SK-N-MC (cell line): ENCODE measurements around the gene JUND.

Source experiments
- DNase-seq: peaks from one replicate; pipeline ENCODE4 v3.0.0-alpha.2; 2011; ENCODE audit warnings: low read depth, low spot score
- H3K27ac ChIP-seq: fragments of 200-600 bp; sonication (generic); 2 replicates; pipeline ENCODE4 v1.5.1; 2016; ENCODE audit warnings: mixed run types
- H3K36me3 ChIP-seq: fragments of 200-600 bp; sonication (generic); 2 replicates; pipeline ENCODE4 v1.6.1; 2017; ENCODE audit warnings: antibody characterized with exemption, low read length, mixed read lengths; ENCODE audit not compliant: insufficient read depth
- H3K4me3 ChIP-seq: fragments of 200-600 bp; sonication (generic); 2 replicates; pipeline ENCODE4 v1.5.1; 2016
- H3K9ac ChIP-seq: fragments of 200-600 bp; sonication (generic); 2 replicates; pipeline ENCODE4 v1.8.0; 2017; ENCODE audit warnings: mixed run types, mixed read lengths; ENCODE audit not compliant: insufficient read length
- H3K9me3 ChIP-seq: fragments of 200-600 bp; sonication (generic); 2 replicates; pipeline ENCODE4 v1.6.1; 2017; ENCODE audit warnings: low read depth, mild to moderate bottlenecking, antibody characterized with exemption, low read length, moderate library complexity, mixed read lengths
- EZH2 ChIP-seq: fragments of 200-600 bp; sonication (generic); IDR thresholded peaks from one replicate; pipeline ENCODE4 v1.6.1; 2017; ENCODE audit warnings: antibody characterized with exemption
- FOXP2 ChIP-seq: optimal IDR thresholded peaks from 2 replicates; pipeline ENCODE3; 2011; ENCODE audit warnings: mild to moderate bottlenecking, moderate library complexity; ENCODE audit not compliant: insufficient read depth; ENCODE audit errors: extremely low read length, control extremely low read depth
- POLR2AphosphoS5 ChIP-seq: IDR thresholded peaks from 2 replicates; pipeline ENCODE4 v1.6.1; 2012; ENCODE audit warnings: mild to moderate bottlenecking, low read depth, low read length, borderline replicate concordance

The JUND gene

GRCh38 chr19:18287836-18288772 lies 6.7 kb upstream of the JUND start:
- DNase-seq, result no peak
- no peak overlapping the region for H3K9ac ChIP-seq
- no peak for TF ChIP-seq FOXP2
- no peak for TF ChIP-seq POLR2AphosphoS5
- no peak for TF ChIP-seq EZH2
- H3K9me3 ChIP-seq, result no peaks in the 10 kb centered on the region
- no peak overlapping the region for H3K4me3 ChIP-seq
- peak overlapping the region; percentile 1; the same call in 1 of the 2 replicates for H3K27ac ChIP-seq
- no peaks in the 10 kb centered on the region for H3K36me3 ChIP-seq

DNA sequence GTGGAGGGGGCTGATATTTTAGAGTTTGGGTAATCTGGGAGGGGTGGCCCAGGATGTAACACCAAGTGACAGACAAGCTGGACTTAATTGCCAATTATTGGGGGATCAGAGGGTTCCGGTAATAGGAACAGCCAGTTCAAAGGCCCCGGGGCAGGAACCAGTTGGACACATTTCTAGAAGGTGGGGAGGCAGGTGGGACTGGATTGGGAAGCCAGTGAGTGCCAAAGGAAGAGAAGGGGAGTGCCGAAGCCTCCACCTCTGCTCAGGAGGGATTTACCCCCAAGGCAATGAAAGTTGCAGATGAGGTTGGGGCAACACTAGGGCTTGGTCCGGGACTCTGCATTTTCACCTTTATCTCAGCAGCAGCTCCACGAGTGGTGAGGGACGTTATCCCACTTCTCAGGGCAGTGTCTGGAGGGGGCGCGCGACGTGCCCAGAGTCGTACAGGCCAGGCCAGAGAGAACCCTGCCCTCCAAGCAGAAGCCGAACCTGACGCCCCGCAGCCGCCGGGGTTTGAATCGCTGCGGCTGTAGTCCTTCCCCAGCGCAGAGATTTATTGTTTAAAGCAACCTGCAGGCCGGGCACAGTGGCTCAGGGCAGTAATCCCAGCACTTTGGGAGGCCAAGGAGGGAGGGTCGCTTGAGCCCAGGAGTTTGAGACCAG lies 5.7 kb upstream of the JUND start:
- Histone ChIP-seq H3K36me3 (no peaks in the 10 kb centered on the region), H3K9me3 (no peaks in the 10 kb centered on the region), H3K4me3 (no peak overlapping the region), H3K27ac (peak overlapping the region; percentile 1; the same call in 1 of the 2 replicates), H3K9ac (no peak overlapping the region)
- TF ChIP-seq POLR2AphosphoS5 (no peak), EZH2 (no peak), FOXP2 (no peak)
- DNase-seq, result no peak

GRCh38 chr19:18284712-18285360 lies 3.4 kb upstream of the JUND start:
- DNase-seq, result no peak
- Histone ChIP-seq H3K9me3 (no peaks in the 10 kb centered on the region), H3K4me3 (no peak overlapping the region), H3K9ac (no peak overlapping the region), H3K36me3 (no peaks in the 10 kb centered on the region), H3K27ac (peak overlapping the region; percentile 72)
- TF ChIP-seq EZH2 (no peak), POLR2AphosphoS5 (no peak), FOXP2 (no peak)

DNA sequence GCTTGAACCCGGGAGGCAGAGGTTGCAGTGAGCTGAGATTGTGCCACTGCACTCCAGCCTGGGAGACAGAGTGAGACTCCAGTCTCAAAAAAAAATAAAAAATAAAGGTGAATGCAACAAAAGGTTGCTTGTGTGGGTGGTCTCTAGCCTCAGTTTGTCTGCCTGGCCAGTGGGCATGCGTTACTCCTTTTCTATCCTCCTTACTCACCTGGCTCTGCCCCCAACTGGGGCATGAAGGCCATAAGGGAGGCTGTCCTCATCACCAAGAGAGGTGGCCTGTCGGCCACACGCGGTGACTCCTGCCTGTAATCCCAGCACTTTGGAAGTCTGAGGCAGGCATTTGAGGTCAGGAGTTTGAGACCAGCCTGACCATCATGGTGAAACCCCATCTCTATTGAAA lies 1.9 kb upstream of the JUND start:
- no peak overlapping the region for H3K27ac ChIP-seq
- TF ChIP-seq EZH2, result no peak
- peaks cover 8% of the 10 kb centered on the region for H3K36me3 ChIP-seq
- no peak overlapping the region for H3K9ac ChIP-seq
- H3K4me3 ChIP-seq, result no peak overlapping the region
- DNase-seq, result no peak
- H3K9me3 ChIP-seq, result no peaks in the 10 kb centered on the region

- Histone ChIP-seq H3K36me3 (peaks cover 11% of the 10 kb centered on the region), H3K9me3 (no peaks in the 10 kb centered on the region), H3K27ac (peak overlapping the region; percentile 100), H3K9ac (peak overlapping the region; percentile 100), H3K4me3 (peak overlapping the region; percentile 87)
- no peak for TF ChIP-seq POLR2AphosphoS5
- no peak for TF ChIP-seq FOXP2
- TF ChIP-seq EZH2, result no peak
- no peak for DNase-seq
These were observed 1.3 kb upstream of the JUND start for GRCh38 chr19:18282788-18283141.

- Histone ChIP-seq H3K4me3 (peak overlapping the region; percentile 87), H3K27ac (peak overlapping the region; percentile 100), H3K9me3 (no peaks in the 10 kb centered on the region), H3K36me3 (peaks cover 11% of the 10 kb centered on the region), H3K9ac (peak overlapping the region; percentile 100)
- DNase-seq, result no peak
- TF ChIP-seq POLR2AphosphoS5 (peak; percentile 74), FOXP2 (no peak)
These were observed 782 bp upstream of the JUND start for GRCh38 chr19:18282021-18282787.

DNA sequence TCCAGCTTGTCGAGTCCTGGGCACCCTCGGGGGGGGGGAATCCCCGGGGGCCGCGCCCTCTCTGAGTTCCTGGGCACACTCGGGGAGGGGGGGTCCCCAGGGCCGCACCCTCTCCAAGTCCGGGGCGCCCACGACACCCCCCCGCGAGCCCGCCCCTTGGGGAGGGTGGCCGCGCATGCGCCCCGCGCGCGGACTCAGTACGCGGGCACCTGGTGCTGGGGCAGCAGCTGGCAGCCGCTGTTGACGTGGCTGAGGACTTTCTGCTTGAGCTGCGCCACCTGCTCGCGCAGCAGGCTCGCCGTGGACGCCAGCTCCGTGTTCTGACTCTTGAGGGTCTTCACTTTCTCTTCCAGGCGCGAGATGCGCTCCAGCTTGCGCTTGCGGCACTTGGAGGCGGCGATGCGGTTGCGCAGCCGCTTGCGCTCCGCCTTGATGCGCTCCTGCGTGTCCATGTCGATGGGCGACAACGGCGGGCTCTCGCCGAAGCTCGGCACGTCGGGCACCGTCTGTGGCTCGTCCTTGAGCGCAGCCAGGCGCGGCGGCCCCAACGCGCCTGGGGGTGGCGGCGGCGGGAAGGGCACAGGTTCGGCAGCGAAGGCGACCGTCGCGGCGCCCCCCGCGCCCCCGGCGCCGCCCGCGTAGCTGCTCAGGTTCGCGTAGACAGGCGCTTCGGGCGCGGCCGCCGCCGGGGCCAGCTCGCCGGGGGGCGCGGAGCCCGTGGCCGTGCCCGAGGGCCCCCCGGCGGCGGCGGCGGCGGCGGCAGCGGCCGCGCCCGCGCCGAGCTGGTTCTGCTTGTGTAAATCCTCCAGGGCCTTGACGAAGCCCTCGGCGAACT lies 958 bp downstream of the JUND start:
- Histone ChIP-seq H3K27ac (peak overlapping the region; percentile 92), H3K36me3 (peaks cover 11% of the 10 kb centered on the region), H3K4me3 (peak overlapping the region; percentile 96), H3K9me3 (no peaks in the 10 kb centered on the region), H3K9ac (peak overlapping the region; percentile 94)
- TF ChIP-seq FOXP2 (peak; percentile 72), EZH2 (no peak), POLR2AphosphoS5 (peak; percentile 77)
- no peak for DNase-seq
